Measurements from ENCODE around the gene KCNAB1.

The KCNAB1 gene

GRCh38 chr3:156352728-156353127, 232.3 kb downstream of the KCNAB1 start:
- no peak overlapping the region for H3K4me3 ChIP-seq
- no peaks in the 10 kb centered on the region for H3K36me3 ChIP-seq
- no peaks in the 10 kb centered on the region for H3K9me3 ChIP-seq
- no peak for DNase-seq
- H3K27me3 ChIP-seq = no peaks in the 10 kb centered on the region
- H3K27ac ChIP-seq = no peak overlapping the region
- H3K4me1 ChIP-seq = peaks cover 0 to 21% (median 3%) of the 10 kb centered on the region in 4 donors
- no peak for TF ChIP-seq CTCF (IDR thresholded peaks at IDR 0.05)
- intact Hi-C loops (cut with DNase I; ENCODE audit: low total_unique reads) = no loop called here

- intact Hi-C loops (cut with DNase I; ENCODE audit: low total_unique reads) = no loop called here
- H3K4me3 ChIP-seq = no peak overlapping the region
- no peaks in the 10 kb centered on the region for H3K36me3 ChIP-seq
- H3K4me1 ChIP-seq = peaks cover 0 to 27% (median 3%) of the 10 kb centered on the region in 4 donors
- H3K27me3 ChIP-seq = no peaks in the 10 kb centered on the region
- H3K9me3 ChIP-seq = no peaks in the 10 kb centered on the region
- no peak overlapping the region for H3K27ac ChIP-seq
- DNase-seq = peak; percentile 22 to 78
- no peak for TF ChIP-seq CTCF (IDR thresholded peaks at IDR 0.05)
Observed at GRCh38 chr3:156353563-156353962, 233.2 kb downstream of the KCNAB1 start.

- no peak for DNase-seq
- H3K36me3 ChIP-seq = no peaks in the 10 kb centered on the region
- TF ChIP-seq CTCF (IDR thresholded peaks at IDR 0.05) = no peak
- peaks cover 0 to 29% (median 0%) of the 10 kb centered on the region in 4 donors for H3K4me1 ChIP-seq
- intact Hi-C loops (cut with DNase I; ENCODE audit: low total_unique reads) = no loop called here
- H3K4me3 ChIP-seq = no peak overlapping the region
- H3K27me3 ChIP-seq = no peaks in the 10 kb centered on the region
- no peaks in the 10 kb centered on the region for H3K9me3 ChIP-seq
- no peak overlapping the region for H3K27ac ChIP-seq
Observed at GRCh38 chr3:156356537-156357363, 236.4 kb downstream of the KCNAB1 start.

GRCh38 chr3:156358232-156358631, 237.9 kb downstream of the KCNAB1 start:
- DNase-seq = no peak
- intact Hi-C loops (cut with DNase I; ENCODE audit: low total_unique reads) = no loop called here
- TF ChIP-seq CTCF (IDR thresholded peaks at IDR 0.05) = no peak
- no peaks in the 10 kb centered on the region for H3K36me3 ChIP-seq
- H3K4me1 ChIP-seq = peaks cover 0 to 29% (median 0%) of the 10 kb centered on the region in 4 donors
- H3K4me3 ChIP-seq = no peak overlapping the region
- no peaks in the 10 kb centered on the region for H3K27me3 ChIP-seq
- no peak overlapping the region for H3K27ac ChIP-seq
- no peaks in the 10 kb centered on the region for H3K9me3 ChIP-seq

- H3K9me3 ChIP-seq = no peaks in the 10 kb centered on the region
- peaks cover 0 to 23% (median 0%) of the 10 kb centered on the region in 4 donors for H3K4me1 ChIP-seq
- no peaks in the 10 kb centered on the region for H3K27me3 ChIP-seq
- no peak for DNase-seq
- intact Hi-C loops (cut with DNase I; ENCODE audit: low total_unique reads) = no loop called here
- H3K36me3 ChIP-seq = no peaks in the 10 kb centered on the region
- no peak overlapping the region for H3K4me3 ChIP-seq
- TF ChIP-seq CTCF (IDR thresholded peaks at IDR 0.05) = no peak
- H3K27ac ChIP-seq = no peak overlapping the region
Observed at GRCh38 chr3:156359368-156359767, 239.0 kb downstream of the KCNAB1 start.

Data from tibial artery (tissue), 4 donors.